NCI-H510A (cell line): Measurements from ENCODE around the gene PPP6R1.

Experiments
- DNase-seq: peaks from one replicate; lab custom pipeline; 2025; lab: John Stamatoyannopoulos, UW

PPP6R1 gene

DNA sequence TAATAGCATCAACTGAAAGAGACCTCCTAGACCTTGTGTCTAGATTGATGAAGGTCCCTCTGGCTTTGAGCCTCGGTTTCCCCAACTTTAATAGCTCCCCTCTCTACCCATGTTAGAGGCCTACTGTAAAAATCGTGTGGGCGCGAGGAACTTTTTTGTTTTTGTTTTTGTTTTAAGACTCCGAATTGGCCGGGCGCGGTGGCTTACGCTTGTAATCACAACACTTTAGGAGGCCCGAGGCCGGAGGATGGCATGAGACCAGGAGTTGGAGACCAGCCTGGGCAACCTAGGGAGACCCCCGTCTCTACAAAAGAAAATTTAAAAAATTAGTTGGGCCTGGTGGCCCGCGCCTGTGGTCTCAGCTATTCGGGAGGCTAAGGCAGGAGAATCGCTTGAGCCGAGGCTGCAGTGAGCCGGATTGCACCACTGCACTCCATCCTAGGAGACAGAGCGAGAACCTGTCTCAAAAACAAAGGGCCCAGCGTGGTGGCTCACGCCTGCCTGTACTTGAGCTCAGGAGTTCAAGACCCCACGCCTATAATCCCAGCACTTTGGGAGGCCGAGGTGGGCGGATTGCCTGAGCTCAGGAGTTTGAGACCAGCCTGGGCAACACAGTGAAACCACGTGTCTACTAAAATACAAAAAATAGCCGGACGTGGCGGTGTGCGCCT lies 858 bp upstream of the PPP6R1 start:
- no peak for DNase-seq

DNA sequence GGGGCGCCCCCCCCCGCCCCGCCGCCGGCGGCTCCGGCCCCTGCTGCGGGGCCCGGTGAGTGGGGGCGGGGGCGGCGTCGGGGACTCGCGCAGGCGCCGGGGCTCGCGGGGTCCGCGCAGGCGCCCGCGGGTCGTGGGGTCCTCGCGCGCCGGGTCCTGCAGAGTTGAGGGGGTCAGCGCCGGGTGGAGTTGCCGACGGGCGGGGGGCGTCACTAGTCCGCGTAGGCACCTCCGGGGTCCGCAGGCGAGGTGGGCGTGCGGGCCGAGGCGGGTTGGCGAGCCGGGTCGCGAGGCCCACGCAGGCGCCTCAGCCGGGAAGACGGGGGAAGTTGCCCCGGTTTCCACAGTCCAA lies 365 bp downstream of the PPP6R1 start:
- no peak for DNase-seq

DNA sequence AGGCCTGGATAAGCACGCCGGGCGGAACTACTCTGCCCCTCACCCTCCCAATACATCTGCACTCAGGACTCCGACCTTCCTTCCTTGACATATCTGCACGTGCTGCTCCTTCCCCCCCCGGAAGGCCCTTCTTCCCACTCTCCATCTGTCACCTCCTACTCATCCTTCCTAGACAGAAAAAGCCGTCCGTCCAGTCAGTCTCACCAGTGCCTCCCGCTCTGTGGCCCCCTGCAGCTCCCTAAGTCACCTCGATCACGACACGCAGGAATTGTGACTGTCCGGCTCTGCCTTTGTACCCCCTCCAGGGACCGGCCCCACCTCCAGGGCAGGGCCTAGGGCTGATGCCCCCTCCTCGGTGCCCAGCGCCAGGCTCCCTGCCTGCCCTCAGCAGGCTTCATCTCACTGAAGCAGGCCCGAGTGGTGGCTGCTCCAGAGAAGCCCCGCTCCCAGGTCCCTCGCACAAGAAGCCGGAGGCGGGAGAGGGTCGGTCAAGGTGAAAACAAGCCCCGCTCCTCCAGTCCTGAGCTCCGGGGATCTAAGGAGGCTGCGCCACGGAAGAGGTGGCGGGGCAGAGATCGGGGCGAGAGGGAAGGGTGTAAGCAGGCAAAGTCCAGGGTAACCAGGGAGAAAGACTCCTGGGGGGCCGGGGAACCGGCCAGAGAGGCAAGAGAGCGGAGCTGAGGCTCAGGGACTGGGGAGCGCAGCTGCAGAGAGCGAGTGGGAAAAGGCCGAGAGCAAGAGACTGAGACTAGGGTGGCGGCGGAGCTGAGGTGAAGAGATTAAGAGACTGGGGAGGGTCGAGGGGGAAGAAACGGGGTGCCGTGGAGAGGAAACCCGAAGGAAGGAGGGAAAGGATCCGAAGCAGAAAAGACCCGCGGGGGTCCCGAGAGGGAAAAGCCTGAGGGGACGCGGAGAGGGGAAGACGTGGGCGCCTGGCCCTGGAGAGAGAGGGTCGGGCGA lies 1.1 kb downstream of the PPP6R1 start:
- no peak for DNase-seq

DNA sequence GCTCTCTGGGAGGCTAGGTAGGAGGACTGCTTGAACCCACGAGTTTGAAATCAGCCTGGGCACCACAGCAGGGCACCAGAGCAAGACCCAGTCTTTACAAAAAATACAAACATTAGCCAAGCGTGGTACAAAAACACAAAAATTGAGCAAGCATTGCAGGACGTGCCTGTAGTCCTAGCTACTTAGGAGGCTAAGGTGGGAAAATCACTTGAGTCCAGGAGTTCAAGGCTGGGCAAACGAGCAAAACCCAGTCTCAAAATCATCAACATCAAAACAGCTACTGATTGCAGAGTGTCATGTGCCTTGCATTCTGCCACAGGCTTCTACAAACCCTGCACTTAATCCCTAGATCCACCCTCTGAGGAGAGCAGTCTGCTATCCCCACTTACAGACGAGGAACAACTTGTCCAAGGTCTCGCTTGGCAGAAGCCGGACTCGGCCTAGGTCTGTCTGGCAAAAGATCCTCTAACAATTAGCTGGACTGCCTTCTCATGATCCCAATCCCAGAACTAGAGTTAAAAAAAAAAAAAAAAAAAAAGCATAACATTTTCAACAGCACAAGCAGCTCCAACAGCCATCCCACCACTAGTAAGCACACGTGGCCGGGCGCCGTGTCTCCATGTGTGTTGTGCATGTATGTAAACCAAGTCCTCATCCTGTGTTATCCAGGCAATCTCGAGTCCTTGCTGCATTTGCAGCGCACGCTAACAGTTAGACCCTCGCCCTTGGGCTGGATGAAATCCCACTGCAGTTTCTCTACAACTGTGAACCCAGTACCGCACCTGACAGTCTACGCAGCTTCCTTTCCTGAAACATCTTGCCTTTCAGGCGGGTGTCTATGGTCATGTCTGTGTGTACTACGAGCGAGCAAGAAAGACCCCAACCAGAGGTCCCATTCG lies 2.0 kb downstream of the PPP6R1 start:
- DNase-seq: no peak

DNA sequence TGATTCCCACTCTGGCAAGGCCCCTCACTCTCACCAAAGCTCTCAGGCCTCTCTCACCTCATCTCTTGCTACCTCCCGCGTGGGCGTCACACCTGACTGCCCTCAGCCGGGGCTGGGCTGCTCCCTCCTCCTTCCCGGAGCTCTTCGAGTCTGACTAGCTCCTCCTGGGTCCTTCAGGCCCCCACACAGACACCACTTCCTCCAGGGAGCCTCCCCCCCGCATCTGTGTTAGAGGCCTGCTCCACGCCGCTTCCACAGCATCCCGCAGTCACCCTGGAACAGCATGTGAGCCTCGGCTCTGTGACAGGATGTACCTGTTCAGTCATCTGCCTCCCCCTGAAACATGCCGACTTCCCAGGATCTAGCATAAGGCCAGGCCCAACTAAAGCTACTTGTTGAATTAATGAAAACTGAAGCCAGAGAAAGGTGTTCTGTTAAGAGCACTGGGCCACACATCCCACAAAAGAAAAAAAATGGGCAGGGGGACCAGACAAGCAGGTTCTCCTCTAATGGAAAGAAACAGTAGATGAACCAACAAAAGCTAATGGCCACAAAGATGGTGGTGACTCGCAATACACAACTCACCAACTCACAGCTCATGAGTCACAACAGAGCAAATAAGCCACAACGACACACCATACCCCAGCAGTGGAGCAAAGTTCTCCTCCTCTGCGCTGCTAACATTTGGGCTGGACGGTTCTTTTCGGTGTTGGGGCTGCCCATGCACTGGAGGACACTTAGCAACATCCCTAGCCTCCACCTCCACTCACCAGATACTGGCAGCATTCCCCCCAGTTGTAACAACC lies 3.0 kb downstream of the PPP6R1 start:
- DNase-seq: no peak

DNA sequence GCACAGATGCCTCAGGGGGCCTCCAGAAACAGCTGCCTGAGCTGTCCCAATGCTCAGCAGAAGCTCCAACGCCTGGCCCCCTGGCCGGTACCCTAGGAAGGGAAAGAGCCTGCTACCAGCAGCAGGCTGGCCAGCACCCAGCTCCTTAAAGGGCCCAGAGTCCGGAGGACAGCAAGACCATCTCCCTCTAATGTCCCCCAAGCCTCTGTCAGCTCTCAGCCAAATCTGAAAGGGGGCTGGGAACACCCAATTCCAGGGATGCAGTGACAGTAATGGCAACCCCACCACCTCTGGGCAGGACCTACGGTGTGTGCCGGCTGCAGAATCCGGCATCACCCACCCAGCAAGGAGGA lies 4.2 kb downstream of the PPP6R1 start:
- no peak for DNase-seq

DNA sequence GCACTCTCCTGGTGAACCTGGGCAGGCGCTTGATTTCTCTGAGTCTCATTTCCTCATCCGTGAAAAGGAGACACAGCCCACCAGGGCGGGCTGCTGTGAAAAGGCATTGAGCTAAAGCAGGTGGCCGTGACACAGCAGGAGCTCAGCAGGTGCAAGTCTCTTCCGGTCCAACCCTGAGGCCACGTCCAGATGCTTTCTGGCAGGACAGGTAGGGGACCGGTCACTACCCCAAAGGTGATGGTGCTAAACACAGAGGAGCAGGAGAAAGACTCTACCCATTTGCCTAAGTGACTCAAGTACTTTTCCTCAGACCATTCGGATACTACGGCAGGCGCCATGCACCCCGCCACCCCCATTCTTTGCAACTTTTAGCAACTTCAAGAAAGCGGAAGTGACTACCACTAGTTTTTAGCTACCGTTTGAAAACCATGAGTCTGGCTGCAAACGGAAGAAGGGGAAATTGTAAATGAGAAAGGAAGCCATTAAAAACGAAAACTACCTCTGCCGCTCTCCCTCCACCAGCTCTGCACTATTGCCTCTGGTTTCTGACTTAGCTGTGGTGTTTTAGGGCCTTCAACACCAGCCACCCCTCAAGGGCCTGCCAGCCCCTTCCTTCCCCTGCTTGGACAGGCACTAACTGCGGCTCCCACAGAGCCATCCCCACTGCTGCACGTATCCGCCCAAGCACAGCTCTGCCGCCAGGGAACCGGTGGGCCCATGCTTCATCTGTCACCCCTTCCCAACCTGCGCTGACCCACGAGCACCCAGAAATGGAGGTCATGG lies 4.8 kb downstream of the PPP6R1 start:
- peak; percentile 72 for DNase-seq

DNA sequence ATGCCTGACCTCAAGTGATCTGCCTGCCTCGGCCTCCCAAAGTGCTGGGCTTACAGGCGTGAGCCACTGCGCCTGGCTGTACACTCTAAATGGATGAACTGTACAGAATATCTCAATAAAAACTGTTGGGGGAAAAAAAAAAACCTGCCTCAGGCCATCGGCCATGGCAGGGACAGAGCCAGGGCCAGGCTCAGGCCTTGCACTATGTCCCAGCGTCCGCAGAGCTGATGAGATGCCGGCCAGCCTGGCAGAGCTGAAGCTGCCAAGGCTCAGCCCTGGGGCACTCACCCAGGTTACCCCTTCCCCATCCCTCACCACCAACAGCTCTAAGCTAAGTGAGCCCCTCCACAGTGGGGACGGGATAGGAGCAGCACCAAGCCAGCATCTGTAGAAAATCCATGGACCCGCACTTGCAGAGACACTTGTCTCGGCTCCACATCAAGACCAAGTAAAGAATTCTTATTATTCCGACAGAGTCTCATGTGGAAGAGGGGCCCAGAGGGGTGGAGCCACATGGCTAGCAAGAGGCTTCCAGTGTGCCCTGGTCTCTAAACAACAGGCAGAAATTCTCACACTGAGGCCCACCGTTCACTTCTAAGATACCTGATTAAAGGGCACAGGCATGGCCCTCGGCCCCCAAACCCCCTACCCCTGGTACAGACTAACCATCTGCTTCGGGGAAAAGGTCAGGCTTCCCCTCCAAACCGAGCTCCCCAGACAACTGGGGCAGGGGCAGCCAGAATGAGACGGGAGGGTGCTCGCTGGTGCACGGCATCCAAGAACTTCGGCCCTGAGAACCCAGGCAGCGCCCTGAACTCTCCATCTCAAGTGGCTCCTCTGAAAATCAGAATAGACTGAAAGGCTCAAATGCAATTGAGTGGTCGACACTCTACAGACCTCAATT lies 5.8 kb downstream of the PPP6R1 start:
- DNase-seq: no peak

DNA sequence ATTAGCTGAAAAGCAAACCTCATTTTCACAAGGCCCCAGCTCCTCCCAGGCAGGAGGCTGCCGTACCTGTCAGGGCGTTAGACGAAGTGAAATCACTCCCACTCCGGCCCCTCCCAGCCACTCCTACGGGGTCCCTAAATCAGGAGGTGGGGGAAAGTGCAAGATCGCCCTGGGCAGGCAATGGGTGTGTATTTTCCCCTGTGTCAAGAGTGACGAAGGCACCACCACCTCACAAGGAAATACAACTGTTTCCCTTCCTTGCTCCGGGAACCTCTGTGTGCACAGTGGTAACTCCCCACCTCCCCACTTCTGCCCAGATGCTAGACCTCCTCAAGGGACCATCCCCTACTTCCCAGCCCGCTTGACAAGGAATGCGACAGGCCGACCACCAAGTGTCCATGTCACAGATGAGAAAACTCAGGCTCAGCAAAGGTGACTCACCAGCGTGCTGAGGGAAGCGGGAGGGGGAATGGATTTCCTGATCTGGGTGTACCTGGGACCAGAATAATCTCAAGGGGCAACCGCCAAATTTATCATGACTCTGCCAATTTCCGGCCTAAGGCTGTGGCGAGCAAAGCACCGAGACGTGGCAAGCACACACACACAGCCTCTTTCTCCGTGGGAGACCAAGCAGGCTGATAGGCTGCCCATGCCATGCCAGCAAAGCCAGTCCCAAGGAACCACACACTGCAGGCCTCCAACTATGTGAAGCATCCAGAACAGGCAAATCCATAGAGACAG lies 7.3 kb downstream of the PPP6R1 start:
- no peak for DNase-seq

DNA sequence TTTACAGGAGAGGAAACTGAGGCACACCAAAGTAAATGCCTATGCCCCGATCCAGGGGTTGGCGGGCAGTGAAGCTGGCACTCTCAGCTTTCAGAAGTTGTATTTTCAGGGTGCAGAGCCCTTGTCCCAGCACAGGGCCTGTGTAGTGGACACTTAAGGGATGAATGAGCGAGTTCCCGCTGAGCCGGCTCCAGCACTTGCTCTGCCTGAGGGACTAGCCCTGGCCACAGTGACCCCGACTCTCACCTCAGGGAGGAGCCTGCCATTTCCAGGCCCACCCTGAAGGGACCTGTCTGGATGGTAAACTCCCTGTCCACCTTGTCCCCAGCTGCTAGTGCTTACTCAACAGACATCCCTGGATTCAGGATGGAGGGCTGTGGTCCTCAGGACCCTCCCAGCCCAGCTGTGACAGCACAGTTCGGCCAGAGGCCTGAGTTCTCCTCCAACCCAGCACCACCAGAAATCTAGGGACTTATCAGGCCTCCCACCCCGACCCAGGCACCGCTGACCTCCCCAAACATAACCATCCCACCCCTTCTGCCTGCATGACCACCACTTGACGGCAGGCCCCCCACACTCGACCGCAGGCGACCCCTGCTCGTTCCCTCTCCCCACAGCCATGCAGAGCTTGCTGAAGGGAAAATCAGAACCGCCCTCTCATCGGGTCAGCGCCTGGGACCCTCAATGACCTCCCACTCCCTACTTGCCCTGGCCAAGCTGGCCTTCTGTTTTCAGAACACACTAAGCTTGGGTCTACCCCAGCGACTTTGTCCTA lies 8.4 kb downstream of the PPP6R1 start:
- no peak for DNase-seq

DNA sequence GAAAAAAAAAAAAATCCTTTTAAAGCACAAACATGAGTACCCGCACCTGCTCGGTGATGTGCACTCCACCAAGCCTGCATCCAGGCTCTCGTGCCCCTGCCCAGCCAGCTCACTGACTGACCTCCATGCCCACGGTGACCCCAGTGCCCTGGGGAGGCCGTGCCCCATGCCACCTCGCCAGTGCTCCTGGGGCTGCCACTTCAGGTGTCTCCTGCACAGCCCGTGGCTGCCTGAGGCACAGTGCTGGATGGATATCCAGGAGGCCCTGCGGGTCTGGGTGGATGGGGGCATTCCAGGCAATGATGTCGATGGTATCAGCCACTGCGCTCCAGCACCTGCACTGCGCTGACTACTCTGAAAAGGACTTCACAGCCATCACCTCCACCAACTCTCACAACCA lies 9.0 kb downstream of the PPP6R1 start:
- no peak for DNase-seq

DNA sequence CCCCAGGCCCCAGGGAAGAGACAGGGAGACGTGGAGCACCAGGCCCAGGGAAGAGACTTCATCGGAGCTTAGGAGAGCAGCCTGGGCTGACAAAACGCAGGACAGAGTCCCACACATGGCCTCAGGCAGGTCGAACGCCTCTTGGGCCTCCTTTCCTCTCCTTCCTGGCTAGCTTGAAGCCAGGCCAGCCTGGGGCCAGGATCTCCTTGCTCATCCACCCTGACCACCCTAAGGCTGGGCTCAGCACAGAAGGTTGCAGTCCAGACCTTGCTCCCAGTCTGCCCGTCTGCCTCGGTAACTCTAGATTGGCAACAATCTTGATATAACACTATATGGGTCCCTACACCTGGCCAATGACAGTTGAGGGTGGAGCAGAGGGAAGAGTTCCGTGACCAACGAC lies 10.1 kb downstream of the PPP6R1 start:
- no peak for DNase-seq

DNA sequence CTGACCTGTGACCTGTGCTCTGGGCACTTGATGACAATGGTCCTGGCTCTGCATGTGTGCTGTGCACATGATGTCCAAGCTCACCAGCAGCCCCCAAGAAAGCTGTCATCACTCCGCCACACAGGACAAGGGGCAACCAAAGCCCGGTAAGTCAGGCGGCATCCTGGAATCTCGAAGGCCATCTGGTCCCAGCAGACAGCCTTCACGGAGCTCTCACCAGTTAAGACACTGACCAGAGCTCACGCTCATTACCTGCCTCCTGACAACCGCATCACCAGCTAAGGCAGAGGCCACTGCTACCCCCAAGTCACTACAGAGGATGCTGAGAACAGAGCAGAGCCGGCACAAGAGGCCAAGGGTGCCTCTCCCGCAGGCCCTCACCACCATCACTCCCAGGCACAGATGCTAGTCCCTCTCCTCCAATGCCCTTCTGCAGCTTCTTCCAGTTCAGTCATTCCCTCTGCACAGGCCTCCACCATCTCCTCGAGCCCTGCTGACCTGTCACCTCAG lies 10.6 kb downstream of the PPP6R1 start:
- no peak for DNase-seq

DNA sequence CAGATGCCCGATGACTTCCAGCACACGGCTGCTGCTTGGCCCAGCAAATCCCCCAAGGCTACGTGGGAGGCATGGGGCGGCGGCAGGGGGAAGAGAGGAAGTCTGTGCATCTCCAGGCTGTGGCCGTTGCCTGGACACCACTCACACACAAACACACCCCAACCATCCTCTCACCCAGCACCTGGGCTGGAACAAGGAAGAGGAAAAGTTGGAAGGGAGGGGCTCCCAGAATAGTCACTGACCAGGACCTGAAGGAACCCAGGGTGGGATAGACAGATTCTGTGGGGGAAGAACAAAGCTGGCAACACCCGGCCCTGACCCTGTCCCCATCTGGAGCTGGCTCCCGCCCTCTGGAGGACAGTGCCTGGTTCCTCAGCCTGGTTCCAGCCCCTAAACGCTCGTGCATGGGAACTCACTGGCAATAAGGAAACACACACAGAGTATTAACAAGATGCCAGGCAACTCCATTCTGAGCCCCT lies 11.2 kb downstream of the PPP6R1 start:
- no peak for DNase-seq

DNA sequence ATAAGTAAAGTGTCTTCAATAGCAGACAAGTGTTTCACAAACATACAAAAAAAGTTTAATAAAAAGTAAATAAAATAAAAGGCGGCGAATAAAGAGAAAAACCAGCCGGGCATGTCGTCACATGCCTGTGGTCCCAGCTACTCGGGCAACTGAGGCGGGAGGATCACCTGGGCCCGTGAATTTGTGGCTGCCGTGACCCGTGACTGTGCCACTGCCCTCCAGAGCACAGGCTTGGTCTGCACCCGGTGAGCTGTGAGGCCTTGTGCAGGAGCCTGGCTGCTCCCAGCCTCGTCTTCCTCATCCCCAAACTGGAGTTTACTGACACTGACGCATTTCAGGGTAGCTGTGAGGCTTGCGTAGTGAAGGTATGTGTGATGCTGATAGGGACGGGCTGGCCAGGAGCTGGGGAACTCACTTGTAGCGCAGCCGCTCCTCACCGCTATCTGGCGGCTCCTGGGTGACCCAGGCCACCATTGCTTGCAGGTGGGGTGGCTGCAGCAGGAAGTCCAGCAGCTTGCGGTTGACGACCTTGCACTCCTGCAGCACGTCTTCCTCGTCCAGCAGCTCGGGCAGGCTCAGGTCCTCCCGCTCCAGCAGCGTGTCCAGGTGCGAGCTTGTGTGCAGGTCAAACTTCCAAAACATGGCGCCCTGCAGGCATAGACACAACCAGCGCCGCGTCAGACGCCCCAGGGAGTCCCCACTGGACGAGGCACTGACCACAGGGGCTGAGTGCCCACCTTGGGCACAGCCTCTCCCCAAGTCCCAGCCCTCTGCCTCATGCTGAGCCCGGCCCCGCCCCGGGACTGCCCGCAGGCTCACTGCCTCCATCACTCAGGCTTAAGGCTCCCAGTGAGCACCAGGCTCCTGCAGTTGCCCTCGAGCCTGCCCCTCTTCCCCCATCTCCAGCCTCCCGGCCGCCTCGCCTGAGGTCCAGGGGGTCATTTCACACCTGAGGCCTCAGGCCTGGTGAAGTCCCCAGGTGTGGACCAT lies 12.1 kb downstream of the PPP6R1 start:
- DNase-seq: no peak

DNA sequence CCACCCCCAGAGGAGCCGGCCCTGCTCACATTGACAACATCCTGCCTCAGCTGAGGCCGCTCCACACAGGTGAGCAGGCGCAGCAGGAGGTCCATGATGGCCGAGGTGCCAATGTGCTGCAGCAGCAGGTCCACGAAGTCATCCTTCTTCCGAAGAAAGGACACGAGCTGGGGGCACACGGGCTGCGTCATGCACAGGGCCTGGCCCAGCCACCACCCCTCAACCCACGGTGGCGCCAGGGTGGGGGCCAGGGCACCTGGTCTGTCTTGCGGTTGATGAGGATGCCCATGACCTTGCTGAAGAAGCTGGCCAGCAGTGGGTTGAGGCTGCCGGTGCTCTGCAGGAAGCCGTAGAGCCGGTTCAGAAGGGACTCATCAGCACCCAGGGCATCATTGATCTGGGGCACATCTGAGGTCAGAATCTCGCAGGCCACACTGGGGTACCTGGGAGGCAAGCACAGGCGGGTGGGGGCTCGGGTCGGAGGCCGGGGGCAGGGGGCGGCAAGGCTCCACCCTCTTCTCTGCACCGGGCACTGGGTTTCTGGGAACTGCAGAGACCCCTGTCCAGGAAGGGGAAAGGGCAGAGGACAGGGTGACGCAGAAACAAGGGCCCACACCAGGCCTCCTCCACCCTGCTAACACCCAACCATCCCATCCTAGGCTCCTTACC lies 13.4 kb downstream of the PPP6R1 start:
- no peak for DNase-seq
